Measurements from ENCODE around the gene PRKAR1A.
"Not testable (repeated sequence)": the region's sequence is repeated elsewhere in the genome, so short reads cannot be mapped to it uniquely, and the experiment has no call there.

The PRKAR1A gene

GRCh38 chr17:68513932-68514331 is 1.7 kb downstream of the PRKAR1A start:
- Histone ChIP-seq H3K27me3 (ENCODE audit: insufficient read depth, low read length) (no peaks in the 10 kb centered on the region), H3K36me3 (ENCODE audit: insufficient read depth, low read depth, low read length) (peaks cover 42% of the 10 kb centered on the region), H3K4me3 (ENCODE audit: low read length) (peak overlapping the region; percentile 87), H3K4me1 (ENCODE audit: insufficient read depth, low read length) (peaks cover 3% of the 10 kb centered on the region; the same call in 1 of the 2 replicates), H3K9ac (ENCODE audit: low read depth, low read length) (peak overlapping the region; percentile 87; the same call in 1 of the 2 replicates), H3K27ac (ENCODE audit: low read length) (no peak overlapping the region), H3K9me3 (ENCODE audit: insufficient read depth, low read depth, low read length) (peaks cover 16% of the 10 kb centered on the region)

GRCh38 chr17:68514831-68515635 is 2.8 kb downstream of the PRKAR1A start:
- no peak overlapping the region for H3K27ac ChIP-seq (ENCODE audit: low read length)
- peak overlapping the region; percentile 87 for H3K4me3 ChIP-seq (ENCODE audit: low read length)
- H3K27me3 ChIP-seq (ENCODE audit: insufficient read depth, low read length): no peaks in the 10 kb centered on the region
- H3K4me1 ChIP-seq (ENCODE audit: insufficient read depth, low read length): peaks cover 3% of the 10 kb centered on the region; the same call in 1 of the 2 replicates
- peaks cover 53% of the 10 kb centered on the region for H3K36me3 ChIP-seq (ENCODE audit: insufficient read depth, low read depth, low read length)
- peaks cover 16% of the 10 kb centered on the region for H3K9me3 ChIP-seq (ENCODE audit: insufficient read depth, low read depth, low read length)
- H3K9ac ChIP-seq (ENCODE audit: low read depth, low read length): no peak overlapping the region

DNA sequence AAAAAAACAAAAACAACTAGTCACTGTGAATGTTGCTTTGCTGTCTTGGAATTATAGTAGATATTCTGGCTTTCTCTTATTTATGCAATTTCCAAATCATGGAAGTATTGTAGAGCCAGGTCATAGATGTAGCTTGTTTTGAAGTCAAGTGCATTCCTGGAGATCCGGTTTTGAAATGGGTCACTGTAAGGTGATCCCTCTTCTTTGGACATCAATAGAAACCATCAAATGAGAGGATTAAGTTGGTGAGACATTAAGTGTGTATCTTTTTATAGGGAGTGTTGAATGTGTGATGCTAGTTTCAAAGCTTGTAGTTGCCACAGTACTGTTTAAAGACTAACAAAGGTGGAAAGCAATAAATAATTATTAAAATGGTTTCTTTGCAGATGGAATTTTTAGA is 4.5 kb downstream of the PRKAR1A start:
- H3K9me3 ChIP-seq (ENCODE audit: insufficient read depth, low read depth, low read length): peaks cover 16% of the 10 kb centered on the region
- no peak overlapping the region for H3K27ac ChIP-seq (ENCODE audit: low read length)
- H3K4me3 ChIP-seq (ENCODE audit: low read length): no peak overlapping the region
- no peaks in the 10 kb centered on the region for H3K27me3 ChIP-seq (ENCODE audit: insufficient read depth, low read length)
- H3K9ac ChIP-seq (ENCODE audit: low read depth, low read length): no peak overlapping the region
- H3K4me1 ChIP-seq (ENCODE audit: insufficient read depth, low read length): peaks cover 3% of the 10 kb centered on the region; the same call in 1 of the 2 replicates
- peaks cover 55% of the 10 kb centered on the region for H3K36me3 ChIP-seq (ENCODE audit: insufficient read depth, low read depth, low read length)

GRCh38 chr17:68517605-68518004 is 5.4 kb downstream of the PRKAR1A start:
- peaks cover 16% of the 10 kb centered on the region for H3K9me3 ChIP-seq (ENCODE audit: insufficient read depth, low read depth, low read length)
- H3K36me3 ChIP-seq (ENCODE audit: insufficient read depth, low read depth, low read length): peaks cover 62% of the 10 kb centered on the region
- H3K4me3 ChIP-seq (ENCODE audit: low read length); H3K27ac ChIP-seq (ENCODE audit: low read length); H3K27me3 ChIP-seq (ENCODE audit: insufficient read depth, low read length); H3K4me1 ChIP-seq (ENCODE audit: insufficient read depth, low read length); H3K9ac ChIP-seq (ENCODE audit: low read depth, low read length): not testable (repeated sequence)

DNA sequence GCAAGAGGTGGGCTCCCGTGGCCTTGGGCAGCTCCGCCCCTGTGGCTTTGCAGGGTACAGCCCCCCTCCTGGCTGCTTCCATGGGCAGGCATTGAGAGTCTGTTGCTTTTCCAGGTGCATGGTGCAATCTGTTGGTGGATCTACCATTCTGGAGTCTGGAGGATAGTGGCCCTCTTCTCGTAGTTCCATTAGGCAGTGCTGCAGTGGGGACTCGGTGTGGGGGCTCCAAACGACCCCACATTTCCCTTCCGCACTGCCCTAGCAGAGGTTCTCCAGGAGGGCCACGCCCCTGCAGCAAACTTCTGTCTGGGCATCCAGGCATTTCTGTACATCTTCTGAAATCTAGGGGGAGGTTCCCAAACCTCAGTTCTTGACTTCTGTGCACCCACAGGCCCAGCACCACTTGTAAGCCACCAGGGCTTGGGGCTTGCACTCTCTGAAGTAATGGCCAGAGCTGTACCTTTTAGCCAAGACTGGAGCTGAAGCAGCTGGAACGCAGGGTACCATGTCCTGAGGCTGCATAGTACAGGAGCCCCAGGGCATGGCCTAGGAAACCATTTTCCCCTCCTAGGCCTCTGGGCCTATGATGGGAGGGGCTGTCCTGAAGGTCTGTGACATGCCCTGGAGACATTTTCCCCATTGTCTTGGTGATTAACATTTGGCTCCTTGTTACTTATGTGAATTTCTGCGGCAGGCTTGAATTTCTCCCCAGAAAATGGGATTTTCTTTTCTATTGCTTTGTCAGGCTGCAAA is 6.0 kb downstream of the PRKAR1A start:
- Histone ChIP-seq H3K9ac (ENCODE audit: low read depth, low read length) (no peak overlapping the region), H3K4me1 (ENCODE audit: insufficient read depth, low read length) (peaks cover 3% of the 10 kb centered on the region; the same call in 1 of the 2 replicates), H3K9me3 (ENCODE audit: insufficient read depth, low read depth, low read length) (peaks cover 16% of the 10 kb centered on the region), H3K36me3 (ENCODE audit: insufficient read depth, low read depth, low read length) (peaks cover 68% of the 10 kb centered on the region), H3K27ac (ENCODE audit: low read length) (no peak overlapping the region), H3K27me3 (ENCODE audit: insufficient read depth, low read length) (no peaks in the 10 kb centered on the region), H3K4me3 (ENCODE audit: low read length) (no peak overlapping the region)

DNA sequence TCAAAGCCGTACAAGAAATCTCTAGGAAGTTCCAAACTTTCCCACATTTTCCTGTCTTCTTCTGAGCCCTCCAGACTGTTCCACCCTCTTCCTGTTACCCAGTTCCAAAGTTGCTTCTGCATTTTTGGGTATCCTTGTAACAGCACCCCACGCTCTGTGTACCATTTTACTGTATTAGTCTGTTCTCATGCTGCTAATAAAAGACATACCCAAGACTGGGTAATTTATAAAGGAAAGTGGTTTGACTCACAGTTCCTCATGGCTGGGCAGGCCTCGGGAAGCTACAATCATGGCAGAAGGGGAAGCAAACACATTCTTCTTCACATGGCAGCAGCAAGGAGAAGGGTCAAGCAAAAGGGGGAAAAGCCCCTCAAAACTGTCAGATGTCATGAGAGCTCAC is 6.8 kb downstream of the PRKAR1A start:
- H3K4me1 ChIP-seq (ENCODE audit: insufficient read depth, low read length); H3K9ac ChIP-seq (ENCODE audit: low read depth, low read length); H3K27ac ChIP-seq (ENCODE audit: low read length); H3K27me3 ChIP-seq (ENCODE audit: insufficient read depth, low read length); H3K4me3 ChIP-seq (ENCODE audit: low read length): not testable (repeated sequence)
- H3K36me3 ChIP-seq (ENCODE audit: insufficient read depth, low read depth, low read length): peaks cover 76% of the 10 kb centered on the region
- H3K9me3 ChIP-seq (ENCODE audit: insufficient read depth, low read depth, low read length): peaks cover 16% of the 10 kb centered on the region

DNA sequence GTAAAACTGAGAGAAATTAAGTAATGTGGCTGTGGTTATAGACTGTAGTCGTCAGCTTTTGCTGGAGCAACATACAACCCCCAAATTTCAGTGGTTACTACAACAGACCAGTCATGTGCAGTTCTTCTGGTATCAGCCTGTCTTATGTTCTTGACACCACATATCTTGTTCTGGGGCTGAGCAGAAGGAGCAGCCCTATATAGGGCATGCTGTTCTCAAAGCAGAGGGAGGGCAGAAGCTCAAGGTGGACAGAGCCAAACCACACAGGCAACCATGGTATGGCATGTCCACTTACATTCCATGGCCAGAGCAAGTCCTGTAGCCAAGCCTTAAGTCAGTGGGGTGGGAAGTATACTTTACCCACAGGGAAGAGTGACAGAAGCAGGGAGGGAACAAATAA is 7.7 kb downstream of the PRKAR1A start:
- H3K9ac ChIP-seq (ENCODE audit: low read depth, low read length): no peak overlapping the region
- H3K4me3 ChIP-seq (ENCODE audit: low read length): no peak overlapping the region
- H3K4me1 ChIP-seq (ENCODE audit: insufficient read depth, low read length): no peaks in the 10 kb centered on the region
- H3K9me3 ChIP-seq (ENCODE audit: insufficient read depth, low read depth, low read length): peaks cover 16% of the 10 kb centered on the region
- H3K27me3 ChIP-seq (ENCODE audit: insufficient read depth, low read length): no peaks in the 10 kb centered on the region
- no peak overlapping the region for H3K27ac ChIP-seq (ENCODE audit: low read length)
- peaks cover 83% of the 10 kb centered on the region for H3K36me3 ChIP-seq (ENCODE audit: insufficient read depth, low read depth, low read length)

- H3K27ac ChIP-seq (ENCODE audit: low read length): no peak overlapping the region
- peaks cover 6% of the 10 kb centered on the region for H3K4me1 ChIP-seq (ENCODE audit: insufficient read depth, low read length)
- H3K36me3 ChIP-seq (ENCODE audit: insufficient read depth, low read depth, low read length): peaks cover 83% of the 10 kb centered on the region
- H3K9ac ChIP-seq (ENCODE audit: low read depth, low read length): no peak overlapping the region
- H3K9me3 ChIP-seq (ENCODE audit: insufficient read depth, low read depth, low read length): peaks cover 12% of the 10 kb centered on the region
- H3K27me3 ChIP-seq (ENCODE audit: insufficient read depth, low read length): no peaks in the 10 kb centered on the region
- no peak overlapping the region for H3K4me3 ChIP-seq (ENCODE audit: low read length)
Measured at GRCh38 chr17:68522266-68522665, 10.0 kb downstream of the PRKAR1A start.

GRCh38 chr17:68526548-68526947 is 14.3 kb downstream of the PRKAR1A start:
- H3K9me3 ChIP-seq (ENCODE audit: insufficient read depth, low read depth, low read length): no peaks in the 10 kb centered on the region
- peaks cover 6% of the 10 kb centered on the region for H3K4me1 ChIP-seq (ENCODE audit: insufficient read depth, low read length)
- no peaks in the 10 kb centered on the region for H3K27me3 ChIP-seq (ENCODE audit: insufficient read depth, low read length)
- H3K9ac ChIP-seq (ENCODE audit: low read depth, low read length): no peak overlapping the region
- H3K36me3 ChIP-seq (ENCODE audit: insufficient read depth, low read depth, low read length): peaks cover 96% of the 10 kb centered on the region
- no peak overlapping the region for H3K27ac ChIP-seq (ENCODE audit: low read length)
- H3K4me3 ChIP-seq (ENCODE audit: low read length): no peak overlapping the region

DNA sequence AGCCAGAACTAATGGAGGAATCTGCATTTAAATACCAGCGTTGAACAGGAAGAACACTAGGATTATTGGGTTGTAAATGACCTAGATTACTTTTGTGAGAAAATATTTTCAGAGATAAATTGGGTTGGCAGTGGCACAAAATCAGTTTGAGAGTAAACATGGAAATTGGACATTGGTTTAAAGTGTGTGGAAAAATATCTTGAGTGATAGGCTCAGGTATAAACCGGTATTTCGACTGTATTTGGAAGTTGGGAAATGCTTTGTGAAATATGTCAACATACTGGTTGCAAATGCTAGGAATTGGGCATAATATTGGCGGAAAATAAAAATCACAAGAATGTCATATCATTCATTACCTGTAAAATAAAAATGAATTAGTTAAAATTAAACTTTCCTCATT is 15.1 kb downstream of the PRKAR1A start:
- H3K9me3 ChIP-seq (ENCODE audit: insufficient read depth, low read depth, low read length): no peaks in the 10 kb centered on the region
- H3K27ac ChIP-seq (ENCODE audit: low read length): no peak overlapping the region
- H3K27me3 ChIP-seq (ENCODE audit: insufficient read depth, low read length): no peaks in the 10 kb centered on the region
- H3K36me3 ChIP-seq (ENCODE audit: insufficient read depth, low read depth, low read length): peaks cover 100% of the 10 kb centered on the region
- H3K4me3 ChIP-seq (ENCODE audit: low read length): no peak overlapping the region
- peaks cover 6% of the 10 kb centered on the region for H3K4me1 ChIP-seq (ENCODE audit: insufficient read depth, low read length)
- H3K9ac ChIP-seq (ENCODE audit: low read depth, low read length): no peak overlapping the region

- Histone ChIP-seq H3K9me3 (ENCODE audit: insufficient read depth, low read depth, low read length) (no peaks in the 10 kb centered on the region), H3K36me3 (ENCODE audit: insufficient read depth, low read depth, low read length) (peaks cover 95% of the 10 kb centered on the region), H3K9ac (ENCODE audit: low read depth, low read length) (no peak overlapping the region), H3K4me3 (ENCODE audit: low read length) (no peak overlapping the region), H3K4me1 (ENCODE audit: insufficient read depth, low read length) (peaks cover 6% of the 10 kb centered on the region), H3K27ac (ENCODE audit: low read length) (no peak overlapping the region), H3K27me3 (ENCODE audit: insufficient read depth, low read length) (no peaks in the 10 kb centered on the region)
Measured at GRCh38 chr17:68531252-68531651, 19.0 kb downstream of the PRKAR1A start.

DNA sequence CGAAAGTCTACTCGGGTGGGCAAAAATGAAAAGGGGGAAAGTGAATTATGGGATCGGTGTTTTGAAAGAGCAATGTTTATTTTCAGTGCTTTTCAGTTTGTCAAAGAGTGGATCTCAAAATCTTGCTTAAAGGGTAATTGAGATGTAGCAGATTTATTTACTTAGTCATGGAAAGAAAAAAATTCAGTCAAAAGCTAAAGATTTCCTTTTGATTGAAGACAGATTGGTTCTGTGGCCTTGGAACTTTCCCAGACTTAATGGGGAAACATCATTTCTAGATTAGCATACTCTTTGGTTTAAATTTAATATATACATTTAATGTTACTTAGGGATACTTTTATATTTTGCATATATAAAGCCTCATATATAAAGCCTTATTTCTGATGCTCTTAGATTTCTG is 20.6 kb downstream of the PRKAR1A start:
- Histone ChIP-seq H3K9ac (ENCODE audit: low read depth, low read length) (no peak overlapping the region), H3K27ac (ENCODE audit: low read length) (no peak overlapping the region), H3K27me3 (ENCODE audit: insufficient read depth, low read length) (no peaks in the 10 kb centered on the region), H3K4me3 (ENCODE audit: low read length) (no peak overlapping the region), H3K36me3 (ENCODE audit: insufficient read depth, low read depth, low read length) (peaks cover 95% of the 10 kb centered on the region), H3K9me3 (ENCODE audit: insufficient read depth, low read depth, low read length) (no peaks in the 10 kb centered on the region), H3K4me1 (ENCODE audit: insufficient read depth, low read length) (no peaks in the 10 kb centered on the region)
